Erythroblast (primary cell): ENCODE measurements around the gene GLIS1.

Experiments used
- DNase-seq, 2 experiments: peaks; one replicate each; lab custom pipeline; 2025; lab: John Stamatoyannopoulos, UW
- GATA1 ChIP-seq: IDR thresholded peaks from 2 replicates; pipeline ENCODE4 v1.6.1; 2011; ENCODE audit warnings: low read depth, mild to moderate bottlenecking, control low read depth, low read length, moderate library complexity
- POLR2A ChIP-seq: IDR thresholded peaks from 2 replicates; pipeline ENCODE4 v1.6.1; 2011; ENCODE audit warnings: mild to moderate bottlenecking, low read length

GLIS1 gene

GRCh38 chr1:53638360-53639035 is 100.5 kb downstream of the GLIS1 start:
- no peak for DNase-seq
- TF ChIP-seq GATA1 (no peak), POLR2A (no peak)

- TF ChIP-seq POLR2A (no peak), GATA1 (no peak)
- no peak for DNase-seq
Measured at GRCh38 chr1:53637511-53638359, 101.2 kb downstream of the GLIS1 start.

GRCh38 chr1:53636621-53637171 is 102.3 kb downstream of the GLIS1 start:
- DNase-seq: no peak
- TF ChIP-seq POLR2A (no peak), GATA1 (no peak)

GRCh38 chr1:53634571-53634979 is 104.4 kb downstream of the GLIS1 start:
- no peak for TF ChIP-seq POLR2A
- TF ChIP-seq GATA1: no peak
- DNase-seq: no peak

- TF ChIP-seq GATA1 (no peak), POLR2A (no peak)
- DNase-seq: no peak
Measured at GRCh38 chr1:53633073-53633704, 105.8 kb downstream of the GLIS1 start.

GRCh38 chr1:53631622-53632310 is 107.2 kb downstream of the GLIS1 start:
- TF ChIP-seq POLR2A (no peak), GATA1 (no peak)
- no peak for DNase-seq

GRCh38 chr1:53629101-53629691 is 109.8 kb downstream of the GLIS1 start:
- no peak for DNase-seq
- TF ChIP-seq GATA1: no peak
- no peak for TF ChIP-seq POLR2A

GRCh38 chr1:53628286-53628955 is 110.5 kb downstream of the GLIS1 start:
- no peak for DNase-seq
- TF ChIP-seq POLR2A (no peak), GATA1 (no peak)

- DNase-seq: no peak
- TF ChIP-seq POLR2A (no peak), GATA1 (no peak)
Measured at GRCh38 chr1:53627666-53628065, 111.3 kb downstream of the GLIS1 start.

GRCh38 chr1:53627031-53627430 is 111.9 kb downstream of the GLIS1 start:
- no peak for TF ChIP-seq POLR2A
- no peak for TF ChIP-seq GATA1
- DNase-seq: no peak

GRCh38 chr1:53626616-53627015 is 112.3 kb downstream of the GLIS1 start:
- DNase-seq: no peak
- TF ChIP-seq GATA1 (no peak), POLR2A (no peak)

GRCh38 chr1:53625766-53626520 is 113.0 kb downstream of the GLIS1 start:
- DNase-seq: no peak
- TF ChIP-seq POLR2A: no peak
- no peak for TF ChIP-seq GATA1
